T-helper 22 cell (primary cell): ENCODE results near the gene ABCA3.

Source experiments
- DNase-seq: peaks from one replicate; pipeline ENCODE4 v3.0.0-alpha.2; 2020; ENCODE audit warnings: low read depth

Gene ABCA3

GRCh38 chr16:2233872-2234812, 106.4 kb downstream of the ABCA3 start:
- no peak for DNase-seq

- DNase-seq = no peak
Measured at GRCh38 chr16:2233046-2233775, 107.3 kb downstream of the ABCA3 start.

- DNase-seq = no peak
Measured at GRCh38 chr16:2232094-2232990, 108.2 kb downstream of the ABCA3 start.

GRCh38 chr16:2231016-2231931, 109.3 kb downstream of the ABCA3 start:
- no peak for DNase-seq

- DNase-seq = no peak
Measured at GRCh38 chr16:2230376-2230775, 110.2 kb downstream of the ABCA3 start.

- DNase-seq = no peak
Measured at GRCh38 chr16:2229632-2230250, 110.8 kb downstream of the ABCA3 start.

GRCh38 chr16:2229091-2229490, 111.4 kb downstream of the ABCA3 start:
- no peak for DNase-seq

GRCh38 chr16:2228161-2228824, 112.2 kb downstream of the ABCA3 start:
- no peak for DNase-seq

- no peak for DNase-seq
Measured at GRCh38 chr16:2226918-2227317, 113.6 kb downstream of the ABCA3 start.

- no peak for DNase-seq
Measured at GRCh38 chr16:2226245-2226793, 114.2 kb downstream of the ABCA3 start.
